MM.1S (cell line): ENCODE results near the gene VAC14.

Experiments used
- CTCF ChIP-seq: fragments of 300-600 bp; sonication (generic); IDR thresholded peaks from 2 replicates; pipeline ENCODE4 v1.5.1; 2016; ENCODE audit warnings: antibody characterized with exemption, low read length, mixed read lengths
- EZH2 ChIP-seq: fragments of 300-600 bp; sonication (generic); optimal IDR thresholded peaks from 2 replicates; pipeline ENCODE3; 2017; ENCODE audit warnings: low read depth, mild to moderate bottlenecking, antibody characterized with exemption, low read length, mixed read lengths

GRCh38 chr16:70650216-70650615, 150.7 kb downstream of the VAC14 start:
- TF ChIP-seq CTCF (no peak), EZH2 (no peak)
